GM11168 (cell line): ENCODE results near the gene ADSS1.

Experiments
- in situ Hi-C: fragments of 300-500 bp; cut with MboI; formaldehyde crosslinking; loops from one replicate; pipeline ENCODE4 v1.12.0; 2022; ENCODE audit warnings: low sequenced_read_pairs; ENCODE audit not compliant: unreplicated experiment

The ADSS1 gene

GRCh38 chr14:104712881-104713734 lies 10.9 kb upstream of the ADSS1 start:
- in situ Hi-C loops, result loop anchor here (10.0 kb wide), 1 partner anchor 58 kb away; no protein-coding TSS in a partner anchor

GRCh38 chr14:104714066-104714465 lies 10.0 kb upstream of the ADSS1 start:
- in situ Hi-C loops, result loop anchor here (10.0 kb wide), 1 partner anchor 59 kb away; no protein-coding TSS in a partner anchor

- in situ Hi-C loops, result loop anchor here (10.0 kb wide), 1 partner anchor 60 kb away; no protein-coding TSS in a partner anchor
These were observed 9.3 kb upstream of the ADSS1 start for GRCh38 chr14:104714681-104715080.

- in situ Hi-C loops, result loop anchor here (10.0 kb wide), 1 partner anchor 61 kb away; no protein-coding TSS in a partner anchor
These were observed 8.6 kb upstream of the ADSS1 start for GRCh38 chr14:104715416-104715815.

- in situ Hi-C loops, result loop anchor here (10.0 kb wide), 1 partner anchor 61 kb away; no protein-coding TSS in a partner anchor
These were observed 8.2 kb upstream of the ADSS1 start for GRCh38 chr14:104715871-104716270.

- in situ Hi-C loops, result loop anchor here (10.0 kb wide), 1 partner anchor 62 kb away; no protein-coding TSS in a partner anchor
These were observed 6.9 kb upstream of the ADSS1 start for GRCh38 chr14:104717137-104717536.

- in situ Hi-C loops, result loop anchor here (10.0 kb wide), 1 partner anchor 63 kb away; no protein-coding TSS in a partner anchor
These were observed 6.4 kb upstream of the ADSS1 start for GRCh38 chr14:104717646-104718045.

- in situ Hi-C loops, result loop anchor here (10.0 kb wide), 1 partner anchor 63 kb away; no protein-coding TSS in a partner anchor
These were observed 5.9 kb upstream of the ADSS1 start for GRCh38 chr14:104718147-104718546.

- in situ Hi-C loops, result loop anchor here (10.0 kb wide), 1 partner anchor 64 kb away; no protein-coding TSS in a partner anchor
These were observed 5.2 kb upstream of the ADSS1 start for GRCh38 chr14:104718871-104719270.

GRCh38 chr14:104719343-104719742 lies 4.7 kb upstream of the ADSS1 start:
- in situ Hi-C loops, result loop anchor here (10.0 kb wide), 1 partner anchor 65 kb away; no protein-coding TSS in a partner anchor

- in situ Hi-C loops, result no loop called here
These were observed 2.3 kb upstream of the ADSS1 start for GRCh38 chr14:104721505-104722431.

- in situ Hi-C loops, result no loop called here
These were observed 935 bp upstream of the ADSS1 start for GRCh38 chr14:104722938-104723650.

GRCh38 chr14:104724407-104724980 lies 465 bp downstream of the ADSS1 start:
- in situ Hi-C loops, result no loop called here

GRCh38 chr14:104724981-104725771 lies 1.1 kb downstream of the ADSS1 start:
- in situ Hi-C loops, result no loop called here

GRCh38 chr14:104725772-104726548 lies 1.9 kb downstream of the ADSS1 start:
- in situ Hi-C loops, result no loop called here

- in situ Hi-C loops, result no loop called here
These were observed 2.8 kb downstream of the ADSS1 start for GRCh38 chr14:104726600-104727451.

- in situ Hi-C loops, result no loop called here
These were observed 4.6 kb downstream of the ADSS1 start for GRCh38 chr14:104728631-104729030.
